Testis (tissue), 3 donors: ENCODE measurements around the gene C4A. TPM values are rescaled to one million over a fixed set of nuclear protein-coding genes. Genes with fewer than 3 reads are reported as not detected.

Experiments
- DNase-seq: peaks from one replicate; pipeline ENCODE4 v3.0.0-alpha.2; 2019
- H3K27ac ChIP-seq, 2 donors: fragments of 200-600 bp; sonication (generic); one replicate each; pipeline ENCODE4 v1.5.1; 2019
- H3K27me3 ChIP-seq: fragments of 200-600 bp; sonication (generic); one replicate; pipeline ENCODE4 v1.5.1; 2019
- H3K36me3 ChIP-seq: fragments of 200-600 bp; sonication (generic); one replicate; pipeline ENCODE4 v1.5.1; 2017; ENCODE audit warnings: low read depth; ENCODE audit errors: missing control alignments
- H3K4me1 ChIP-seq: fragments of 200-600 bp; sonication (generic); one replicate; pipeline ENCODE4 v1.5.1; 2019
- H3K4me3 ChIP-seq, 2 donors: fragments of 200-600 bp; sonication (generic); one replicate each; pipeline ENCODE4 v1.5.1; 2017 to 2019
- H3K9me3 ChIP-seq: fragments of 200-600 bp; sonication (generic); one replicate; pipeline ENCODE4 v1.5.1; 2017
- POLR2A ChIP-seq: fragments of 450-650 bp; IDR thresholded peaks from one replicate; pipeline ENCODE4 v1.6.1; 2017; ENCODE audit warnings: antibody characterized with exemption, mild to moderate bottlenecking, moderate library complexity
- WGBS, 2 donors: methylation state at CpG; one replicate each; pipeline ENCODE4 v1.1.5; 2018; 5-methylcytosine and 5-hydroxymethylcytosine counted together
- intact Hi-C: fragments of 100-400 bp; cut with DNase I; formaldehyde crosslinking; loops from one replicate; pipeline ENCODE4 v1.15.1; 2023; ENCODE audit warnings: low total_unique reads
- polyA plus RNA-seq: library from polyadenylated mRNA; stranded (reverse); fragments of 350-450 nt; fragmentation: Illumina TruSeq; extraction: RNeasy Lipid Tissue Mini Kit (QIAGEN cat#74804); gene quantifications from one replicate; pipeline ENCODE4 v1.2.3, GENCODE V29; 2014; ENCODE audit warnings: low read depth, low replicate concordance; ENCODE audit not compliant: insufficient read depth
- total RNA-seq, 2 donors: library from RNA; depleted of rRNA; stranded (reverse); fragments of >200 nt; gene quantifications; one replicate each; pipeline ENCODE4 v1.2.3, GENCODE V29; 2016
- TF ChIP-seq, protein P1 (sequence below), 3 experiments: fragments of 450-650 bp in 2 of 3; fragments of 200-600 bp in 1 of 3; sonication (generic) in 1 of 3; IDR thresholded peaks; one replicate each; pipeline ENCODE4 v1.5.1; 2016 to 2019; ENCODE audit warnings: antibody characterized with exemption in 3 of 3, mild to moderate bottlenecking in 2 of 3, moderate library complexity in 1 of 3

C4A gene
- total and polyA plus RNA-seq, 3 donors from 2014 or later: 24.6 to 123 (median 114) TPM

DNA sequence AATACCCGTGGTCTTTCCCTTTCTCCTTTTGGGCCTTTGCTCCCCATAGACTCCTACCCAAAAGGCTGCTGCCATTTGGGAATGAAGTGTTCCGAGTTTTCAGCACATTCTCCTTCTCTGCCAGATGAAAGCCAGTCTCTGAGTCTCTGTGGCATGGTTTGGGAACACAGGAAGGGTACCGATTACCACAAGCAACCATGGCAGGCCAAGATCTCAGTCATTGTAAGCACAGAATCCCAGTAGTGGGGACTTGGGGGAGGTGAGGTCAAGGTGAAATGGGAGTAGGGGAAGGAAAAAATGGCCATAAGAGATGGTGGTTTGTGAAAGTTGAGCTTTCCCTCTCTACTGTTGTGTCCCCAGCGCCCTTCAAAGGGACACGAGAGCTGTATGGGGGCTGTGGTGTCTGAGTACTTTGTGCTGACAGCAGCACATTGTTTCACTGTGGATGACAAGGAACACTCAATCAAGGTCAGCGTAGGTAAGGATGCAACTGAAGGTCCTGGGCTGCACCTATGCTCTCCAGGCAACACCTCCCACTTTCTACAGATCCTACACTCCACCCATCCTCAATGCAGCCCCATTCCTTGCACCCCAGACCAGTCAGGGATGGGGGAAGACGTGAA, 31.8 kb upstream of the C4A start:
- Histone ChIP-seq H3K4me3 (no peak overlapping the region), H3K27me3 (no peaks in the 10 kb centered on the region), H3K9me3 (no peaks in the 10 kb centered on the region), H3K27ac (peak overlapping the region in 1 of 2 donors; percentile 11), H3K4me1 (peaks cover 10% of the 10 kb centered on the region), H3K36me3 (no peaks in the 10 kb centered on the region)
- 81 to 83% methylated on average over 7 of the region's 7 CpGs for WGBS, 2 donors
- intact Hi-C loops: loop anchor here (10.0 kb wide), 1 partner anchor 175 kb away; the partner anchor contains the start of gene ATF6B
- TF ChIP-seq, protein P1, sequence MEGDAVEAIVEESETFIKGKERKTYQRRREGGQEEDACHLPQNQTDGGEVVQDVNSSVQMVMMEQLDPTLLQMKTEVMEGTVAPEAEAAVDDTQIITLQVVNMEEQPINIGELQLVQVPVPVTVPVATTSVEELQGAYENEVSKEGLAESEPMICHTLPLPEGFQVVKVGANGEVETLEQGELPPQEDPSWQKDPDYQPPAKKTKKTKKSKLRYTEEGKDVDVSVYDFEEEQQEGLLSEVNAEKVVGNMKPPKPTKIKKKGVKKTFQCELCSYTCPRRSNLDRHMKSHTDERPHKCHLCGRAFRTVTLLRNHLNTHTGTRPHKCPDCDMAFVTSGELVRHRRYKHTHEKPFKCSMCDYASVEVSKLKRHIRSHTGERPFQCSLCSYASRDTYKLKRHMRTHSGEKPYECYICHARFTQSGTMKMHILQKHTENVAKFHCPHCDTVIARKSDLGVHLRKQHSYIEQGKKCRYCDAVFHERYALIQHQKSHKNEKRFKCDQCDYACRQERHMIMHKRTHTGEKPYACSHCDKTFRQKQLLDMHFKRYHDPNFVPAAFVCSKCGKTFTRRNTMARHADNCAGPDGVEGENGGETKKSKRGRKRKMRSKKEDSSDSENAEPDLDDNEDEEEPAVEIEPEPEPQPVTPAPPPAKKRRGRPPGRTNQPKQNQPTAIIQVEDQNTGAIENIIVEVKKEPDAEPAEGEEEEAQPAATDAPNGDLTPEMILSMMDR (IDR thresholded peaks at IDR 0.05): no peak
- no peak for TF ChIP-seq POLR2A
- DNase-seq: no peak

DNA sequence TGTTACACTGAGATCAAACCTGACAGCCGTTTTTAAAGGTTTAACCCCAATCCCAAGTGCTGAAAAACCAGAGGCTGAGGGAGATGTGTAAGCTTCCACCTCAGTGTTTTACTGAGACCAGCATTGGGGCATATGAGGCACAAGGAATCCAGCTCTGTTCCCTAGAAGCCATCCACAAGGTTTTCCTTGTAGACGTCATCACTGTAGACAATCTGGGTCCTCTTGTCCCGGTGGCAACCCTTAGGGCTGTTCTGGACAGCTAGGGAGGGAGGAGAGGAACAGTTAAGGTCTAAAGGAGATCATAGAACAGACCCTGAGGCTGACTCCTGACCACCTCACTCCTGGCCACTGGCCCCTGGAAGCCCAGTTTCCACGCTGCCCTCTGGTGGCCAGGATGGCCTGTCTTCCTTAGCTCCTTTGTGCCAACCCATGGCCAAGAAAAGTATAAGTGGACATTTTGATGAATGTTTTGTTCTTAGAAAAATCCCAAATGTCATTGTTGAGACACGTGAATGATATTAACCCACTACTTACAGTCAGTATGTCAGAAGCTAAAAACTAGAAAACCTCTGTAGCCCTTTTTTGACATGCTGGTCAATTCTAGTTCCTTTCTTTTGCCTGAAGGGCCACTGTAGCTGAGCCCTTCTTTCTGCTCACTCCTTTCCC, 29.6 kb upstream of the C4A start:
- peak; percentile 80 for DNase-seq
- Histone ChIP-seq H3K27me3 (no peaks in the 10 kb centered on the region), H3K4me3 (no peak overlapping the region), H3K4me1 (no peaks in the 10 kb centered on the region), H3K9me3 (no peaks in the 10 kb centered on the region), H3K27ac (peak overlapping the region in 1 of 2 donors; percentile 8), H3K36me3 (no peaks in the 10 kb centered on the region)
- intact Hi-C loops: loop anchor here (10.0 kb wide), 1 partner anchor 173 kb away; the partner anchor contains the start of gene ATF6B
- WGBS, 2 donors: 60 to 61% methylated on average over 5 of the region's 5 CpGs
- no peak for TF ChIP-seq POLR2A
- TF ChIP-seq, protein P1 (IDR thresholded peaks at IDR 0.05): peak; percentile 61 to 78 (median 65)

DNA sequence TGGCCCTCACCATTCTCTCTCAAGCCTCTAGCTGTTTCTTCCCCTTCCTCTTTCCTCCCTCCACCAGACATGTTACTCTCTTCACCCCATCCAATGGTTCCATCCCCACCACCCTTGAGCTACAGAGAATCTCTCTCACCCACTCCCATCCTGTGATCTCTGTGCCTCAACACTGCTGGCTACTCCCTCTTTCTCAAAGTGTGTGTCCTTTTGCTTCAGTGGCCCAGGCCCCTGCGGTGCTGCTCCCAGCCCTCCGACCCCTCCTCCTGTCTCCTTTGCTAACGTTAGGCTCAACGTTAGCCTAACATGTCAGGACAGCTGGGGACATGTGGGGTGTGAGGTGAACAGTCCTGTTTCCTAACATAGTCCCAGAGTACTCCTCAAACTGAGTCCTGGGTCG, 29.0 kb upstream of the C4A start:
- Histone ChIP-seq H3K36me3 (no peaks in the 10 kb centered on the region), H3K27me3 (no peaks in the 10 kb centered on the region), H3K4me1 (peaks cover 5% of the 10 kb centered on the region), H3K9me3 (no peaks in the 10 kb centered on the region), H3K4me3 (no peak overlapping the region), H3K27ac (no peak overlapping the region)
- TF ChIP-seq, protein P1 (IDR thresholded peaks at IDR 0.05): no peak
- TF ChIP-seq POLR2A: no peak
- intact Hi-C loops: loop anchor here (10.0 kb wide), 1 partner anchor 172 kb away; the partner anchor contains the start of gene ATF6B
- 79 to 81% methylated on average over 5 of the region's 5 CpGs for WGBS, 2 donors
- DNase-seq: no peak

DNA sequence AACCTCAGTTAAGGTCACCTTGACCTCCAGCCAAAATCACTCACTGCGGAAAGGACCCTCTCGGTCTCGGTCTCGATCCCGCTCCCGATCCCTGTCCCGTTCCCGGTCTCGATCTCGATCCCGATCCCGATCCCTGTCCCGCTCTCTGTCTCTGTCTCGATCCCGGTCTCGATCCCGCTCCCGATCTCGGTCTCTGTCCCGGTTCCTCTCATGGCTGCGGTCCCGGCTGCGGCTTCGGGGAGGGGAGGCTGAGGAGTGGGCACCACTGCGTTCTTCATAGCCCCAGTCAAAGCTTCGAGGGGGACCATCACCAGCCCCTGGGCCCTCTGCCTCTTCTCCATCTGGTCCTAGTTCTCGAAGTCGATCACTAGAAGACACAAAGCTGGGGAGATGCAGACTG, 27.3 kb upstream of the C4A start:
- no peaks in the 10 kb centered on the region for H3K27me3 ChIP-seq
- no peak overlapping the region for H3K27ac ChIP-seq
- no peak for DNase-seq
- H3K4me3 ChIP-seq: no peak overlapping the region
- no peaks in the 10 kb centered on the region for H3K9me3 ChIP-seq
- TF ChIP-seq, protein P1 (IDR thresholded peaks at IDR 0.05): no peak
- TF ChIP-seq POLR2A: no peak
- intact Hi-C loops: loop anchor here (10.0 kb wide), 1 partner anchor 170 kb away; the partner anchor contains the start of gene ATF6B
- WGBS, 2 donors: 95 to 96% methylated on average over 28 of the region's 28 CpGs
- H3K36me3 ChIP-seq: no peaks in the 10 kb centered on the region
- H3K4me1 ChIP-seq: peaks cover 9% of the 10 kb centered on the region
